Prostate gland (tissue), 2 donors: ENCODE measurements around the gene SCN1A.

ENCODE experiments used
- POLR2A ChIP-seq: fragments of 450-650 bp; IDR thresholded peaks from one replicate; pipeline ENCODE4 v1.6.1; 2016; ENCODE audit warnings: antibody characterized with exemption, mild to moderate bottlenecking
- TF ChIP-seq, protein P1 (sequence below), 4 experiments: fragments of 200-600 bp in 2 of 4; fragments of 450-650 bp in 2 of 4; sonication (generic) in 2 of 4; IDR thresholded peaks; 1 replicate in 3 of 4; 2 replicates in 1 of 4; pipeline ENCODE4 v1.5.1; 2016 to 2019; ENCODE audit warnings: antibody characterized with exemption in 4 of 4, mild to moderate bottlenecking in 2 of 4, moderate library complexity in 2 of 4

DNA sequence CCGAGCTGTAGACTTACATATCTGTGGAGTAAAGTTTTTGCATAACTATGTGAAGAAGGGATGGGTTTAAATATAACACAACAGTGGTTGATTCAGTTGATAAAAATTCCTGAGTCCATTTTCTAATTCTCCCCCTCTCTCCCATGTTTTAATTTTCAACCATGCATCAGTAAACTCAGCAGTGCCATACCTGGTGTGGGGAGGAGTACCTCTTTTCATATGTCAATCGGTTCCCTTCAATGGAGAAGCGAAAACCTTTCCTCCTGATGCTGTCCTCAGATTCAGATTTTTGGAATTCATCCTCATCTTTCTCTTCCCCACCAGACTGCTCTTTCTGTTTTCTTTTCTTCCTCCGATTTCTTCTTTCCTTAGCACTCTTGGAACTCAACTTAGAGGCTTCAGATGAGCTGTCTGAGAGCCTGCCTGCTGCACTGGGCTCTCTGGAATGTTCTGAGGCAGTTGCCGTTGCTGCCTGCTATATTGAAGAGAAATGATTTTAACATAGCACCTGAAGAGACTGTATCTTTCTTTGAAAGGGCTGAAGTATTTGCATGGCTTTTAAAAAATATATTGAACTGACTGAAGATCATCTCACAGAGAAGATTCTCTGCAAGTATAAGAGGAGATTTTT is 82.9 kb downstream of the SCN1A start:
- no peak for TF ChIP-seq POLR2A
- TF ChIP-seq, protein P1, sequence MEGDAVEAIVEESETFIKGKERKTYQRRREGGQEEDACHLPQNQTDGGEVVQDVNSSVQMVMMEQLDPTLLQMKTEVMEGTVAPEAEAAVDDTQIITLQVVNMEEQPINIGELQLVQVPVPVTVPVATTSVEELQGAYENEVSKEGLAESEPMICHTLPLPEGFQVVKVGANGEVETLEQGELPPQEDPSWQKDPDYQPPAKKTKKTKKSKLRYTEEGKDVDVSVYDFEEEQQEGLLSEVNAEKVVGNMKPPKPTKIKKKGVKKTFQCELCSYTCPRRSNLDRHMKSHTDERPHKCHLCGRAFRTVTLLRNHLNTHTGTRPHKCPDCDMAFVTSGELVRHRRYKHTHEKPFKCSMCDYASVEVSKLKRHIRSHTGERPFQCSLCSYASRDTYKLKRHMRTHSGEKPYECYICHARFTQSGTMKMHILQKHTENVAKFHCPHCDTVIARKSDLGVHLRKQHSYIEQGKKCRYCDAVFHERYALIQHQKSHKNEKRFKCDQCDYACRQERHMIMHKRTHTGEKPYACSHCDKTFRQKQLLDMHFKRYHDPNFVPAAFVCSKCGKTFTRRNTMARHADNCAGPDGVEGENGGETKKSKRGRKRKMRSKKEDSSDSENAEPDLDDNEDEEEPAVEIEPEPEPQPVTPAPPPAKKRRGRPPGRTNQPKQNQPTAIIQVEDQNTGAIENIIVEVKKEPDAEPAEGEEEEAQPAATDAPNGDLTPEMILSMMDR (IDR thresholded peaks at IDR 0.05): no peak
